Psoas muscle (tissue), 8 donors: ENCODE measurements around the gene FOXI1. TPM values are rescaled to one million over a fixed set of nuclear protein-coding genes. Genes with fewer than 3 reads are reported as not detected.

Experiments used
- ATAC-seq, 4 donors: fragments of 200-7000 bp; cut with Tn5 transposase; one replicate each; pipeline ENCODE4 v1.9.1; 2020; ENCODE audit warnings: moderate library complexity in 3 of 4, mild to moderate bottlenecking in 2 of 4
- DNase-seq, 2 donors: peaks; one replicate each; pipeline ENCODE4 v3.0.0-alpha.2; 2020
- H3K27ac ChIP-seq: fragments of 200-600 bp; one replicate; pipeline ENCODE4 v1.8.0; 2022
- H3K27me3 ChIP-seq, 3 donors: fragments of 200-600 bp in 1 of 3; one replicate each; pipeline versions ENCODE4 v1.6.1 to v1.8.0; 2013 to 2022; ENCODE audit warnings: low read length in 2 of 3, mild to moderate bottlenecking in 2 of 3, moderate library complexity in 1 of 3; ENCODE audit not compliant: insufficient read depth in 3 of 3
- H3K36me3 ChIP-seq, 2 donors: fragments of 200-600 bp in 1 of 2; one replicate each; pipeline versions ENCODE4 v1.6.1 to v1.8.0; 2013 to 2022; ENCODE audit warnings: low read depth in 1 of 2, mild to moderate bottlenecking in 1 of 2, moderate library complexity in 1 of 2; ENCODE audit not compliant: insufficient read depth in 1 of 2
- H3K4me1 ChIP-seq: fragments of 200-600 bp; one replicate; pipeline ENCODE4 v1.8.0; 2022
- H3K4me3 ChIP-seq: fragments of 200-600 bp; one replicate; pipeline ENCODE4 v1.8.0; 2022; ENCODE audit warnings: mild to moderate bottlenecking
- H3K9me3 ChIP-seq: fragments of 200-600 bp; one replicate; pipeline ENCODE4 v1.8.0; 2022
- WGBS, 3 donors: extraction: QIAGEN DNeasy Blood & Tissue Kit; methylation state at CpG; one replicate each; pipeline versions ENCODE4 v1.1.6 to v1.1.7; 2013; 5-methylcytosine and 5-hydroxymethylcytosine counted together
- intact Hi-C, 2 donors: fragments of 100-400 bp; cut with DNase I; formaldehyde crosslinking; loops; one replicate each; pipeline versions ENCODE4 v1.11.0 to v1.14.2; 2022
- polyA plus RNA-seq, 3 donors: library from polyadenylated mRNA; stranded (reverse); fragments of 200-250 nt; gene quantifications; one replicate each; pipeline ENCODE4 v1.2.3, GENCODE V29; 2013
- total RNA-seq, 4 donors: library from RNA; stranded (reverse); fragmentation: NEBNext Ultra II Directional in 2 of 4; extraction: Animal tissue kit (Norgen Biotek cat#: 25700) in 2 of 4; gene quantifications; one replicate each; pipeline versions ENCODE4 v1.2.1 to v1.2.4, GENCODE V29; 2021 to 2023
- TF ChIP-seq, protein P1 (sequence below): fragments of 200-600 bp; IDR thresholded peaks from one replicate; pipeline ENCODE4 v1.8.0; 2022; ENCODE audit warnings: antibody characterized with exemption
- donor health status: healthy with polysubstance abuse.
- donor health status: DM: no; HTN: no; CAD: no; lungs with moderate emphysema.
- donor health status: Bipolar disorder and iron deficiency.
- donor health status: healthy.
- donor health status: DM: yes; HTN: yes; CAD: no.
- donor health status: DM: no; HTN: no; CAD: no.
- donor health status: DM: no; HTN: no; CAD: no.
- donor health status: DM: yes; HTN: yes; CAD: no.

FOXI1 gene
- total and polyA plus RNA-seq, 7 donors = not detected

GRCh38 chr5:170104710-170105109 is 987 bp upstream of the FOXI1 start:
- TF ChIP-seq, protein P1, sequence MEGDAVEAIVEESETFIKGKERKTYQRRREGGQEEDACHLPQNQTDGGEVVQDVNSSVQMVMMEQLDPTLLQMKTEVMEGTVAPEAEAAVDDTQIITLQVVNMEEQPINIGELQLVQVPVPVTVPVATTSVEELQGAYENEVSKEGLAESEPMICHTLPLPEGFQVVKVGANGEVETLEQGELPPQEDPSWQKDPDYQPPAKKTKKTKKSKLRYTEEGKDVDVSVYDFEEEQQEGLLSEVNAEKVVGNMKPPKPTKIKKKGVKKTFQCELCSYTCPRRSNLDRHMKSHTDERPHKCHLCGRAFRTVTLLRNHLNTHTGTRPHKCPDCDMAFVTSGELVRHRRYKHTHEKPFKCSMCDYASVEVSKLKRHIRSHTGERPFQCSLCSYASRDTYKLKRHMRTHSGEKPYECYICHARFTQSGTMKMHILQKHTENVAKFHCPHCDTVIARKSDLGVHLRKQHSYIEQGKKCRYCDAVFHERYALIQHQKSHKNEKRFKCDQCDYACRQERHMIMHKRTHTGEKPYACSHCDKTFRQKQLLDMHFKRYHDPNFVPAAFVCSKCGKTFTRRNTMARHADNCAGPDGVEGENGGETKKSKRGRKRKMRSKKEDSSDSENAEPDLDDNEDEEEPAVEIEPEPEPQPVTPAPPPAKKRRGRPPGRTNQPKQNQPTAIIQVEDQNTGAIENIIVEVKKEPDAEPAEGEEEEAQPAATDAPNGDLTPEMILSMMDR = no peak
- DNase-seq (no peak), ATAC-seq (no peak)
- no peaks in the 10 kb centered on the region for H3K4me1 ChIP-seq
- no peak overlapping the region for H3K4me3 ChIP-seq
- no peak overlapping the region for H3K27ac ChIP-seq
- H3K36me3 ChIP-seq = no peaks in the 10 kb centered on the region
- WGBS, 3 donors = 91 to 94% (median 94%) methylated on average over 25 to 26 of the region's 26 CpGs
- intact Hi-C loops = no loop called here
- H3K9me3 ChIP-seq = no peaks in the 10 kb centered on the region
- H3K27me3 ChIP-seq = no peaks in the 10 kb centered on the region

GRCh38 chr5:170107674-170108073 is 2.0 kb downstream of the FOXI1 start:
- no peaks in the 10 kb centered on the region for H3K36me3 ChIP-seq
- DNase-seq (no peak), ATAC-seq (no peak)
- intact Hi-C loops = no loop called here
- no peaks in the 10 kb centered on the region for H3K9me3 ChIP-seq
- no peak overlapping the region for H3K27ac ChIP-seq
- H3K4me1 ChIP-seq = no peaks in the 10 kb centered on the region
- H3K27me3 ChIP-seq = no peaks in the 10 kb centered on the region
- no peak overlapping the region for H3K4me3 ChIP-seq
- TF ChIP-seq, protein P1 = no peak
- 34 to 55% (median 36%) methylated on average over 2 of the region's 2 CpGs for WGBS, 3 donors

DNA sequence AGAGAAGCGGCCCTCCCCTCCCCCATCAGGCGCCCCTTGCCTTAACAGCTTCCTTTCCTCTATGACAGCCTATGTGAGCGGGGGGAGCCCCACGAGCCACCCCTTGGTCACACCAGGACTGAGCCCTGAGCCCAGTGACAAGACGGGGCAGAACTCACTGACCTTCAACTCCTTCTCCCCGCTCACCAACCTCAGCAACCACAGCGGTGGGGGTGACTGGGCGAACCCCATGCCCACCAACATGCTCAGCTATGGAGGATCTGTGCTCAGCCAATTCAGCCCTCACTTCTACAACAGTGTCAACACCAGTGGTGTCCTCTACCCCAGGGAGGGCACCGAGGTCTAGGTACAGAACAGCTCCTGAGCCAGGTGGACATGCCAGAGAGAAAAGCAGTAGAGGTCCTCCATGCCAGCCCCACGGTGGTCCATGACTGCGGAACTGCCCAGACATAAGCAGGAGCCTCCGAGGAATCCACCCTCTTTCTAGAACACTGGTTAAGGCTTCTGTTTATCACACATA is 2.6 kb downstream of the FOXI1 start:
- no peak for ATAC-seq
- no peaks in the 10 kb centered on the region for H3K27me3 ChIP-seq
- no peaks in the 10 kb centered on the region for H3K36me3 ChIP-seq
- H3K4me3 ChIP-seq = no peak overlapping the region
- 82 to 88% (median 83%) methylated on average over 12 of the region's 12 CpGs for WGBS, 3 donors
- H3K27ac ChIP-seq = no peak overlapping the region
- no peaks in the 10 kb centered on the region for H3K9me3 ChIP-seq
- no peak for DNase-seq
- no peaks in the 10 kb centered on the region for H3K4me1 ChIP-seq
- intact Hi-C loops = no loop called here
- TF ChIP-seq, protein P1 = no peak

DNA sequence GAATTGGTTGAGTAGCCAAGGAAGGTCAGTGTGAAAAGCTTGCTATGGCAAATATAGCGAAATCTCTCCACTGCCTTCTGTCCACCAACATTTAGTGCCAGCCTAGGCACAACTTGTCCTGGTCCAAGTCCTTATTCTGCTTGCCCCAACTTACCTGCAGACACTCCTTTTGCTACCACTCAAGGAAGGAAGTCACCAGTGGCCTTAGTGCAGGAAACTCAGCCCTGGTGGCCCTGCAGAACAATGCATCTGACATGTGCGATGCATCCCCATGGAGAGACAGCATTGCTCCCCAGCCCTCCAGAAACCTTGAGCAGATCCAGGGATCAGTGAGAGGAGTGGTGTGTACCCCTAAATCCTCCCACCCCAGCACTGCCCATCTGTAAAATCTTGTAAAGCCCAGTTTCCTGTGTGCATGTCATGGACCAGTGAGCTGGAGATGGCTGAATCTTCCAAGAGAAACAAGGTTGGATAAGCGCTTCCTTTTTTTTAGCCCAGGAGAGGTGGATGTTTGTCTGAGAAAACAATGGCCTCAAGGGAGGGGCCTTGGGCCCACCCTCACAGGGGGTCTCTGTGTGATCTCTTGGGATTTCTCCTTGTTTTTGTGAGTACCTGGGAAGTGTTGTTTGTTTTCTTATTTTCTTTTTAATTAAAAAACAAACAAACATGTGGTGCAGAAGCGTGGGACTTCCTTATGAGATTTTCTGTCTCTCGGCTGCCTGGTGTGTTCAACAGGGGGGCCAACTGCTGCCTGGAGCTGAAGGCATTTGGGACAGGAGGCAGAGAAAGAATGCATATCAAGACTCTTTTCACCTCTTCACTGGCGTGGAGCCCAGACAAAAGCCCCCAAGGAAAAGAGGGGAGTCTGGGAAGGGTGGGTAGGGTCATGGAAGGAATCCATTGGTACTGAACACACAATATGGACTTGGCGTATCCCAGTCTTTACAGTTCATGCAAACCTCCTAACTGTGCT is 3.6 kb downstream of the FOXI1 start:
- no peaks in the 10 kb centered on the region for H3K9me3 ChIP-seq
- H3K27me3 ChIP-seq = no peaks in the 10 kb centered on the region
- TF ChIP-seq, protein P1 = no peak
- no peak overlapping the region for H3K4me3 ChIP-seq
- intact Hi-C loops = loop anchor here in 1 of 2 donors (5.0 kb wide), 1 partner anchor 308 kb away; no protein-coding TSS in a partner anchor
- H3K36me3 ChIP-seq = no peaks in the 10 kb centered on the region
- no peak overlapping the region for H3K27ac ChIP-seq
- 58 to 61% (median 60%) methylated on average over 7 of the region's 7 CpGs for whole genome bisulfite sequencing, 3 donors
- H3K4me1 ChIP-seq = no peaks in the 10 kb centered on the region
- no peak for DNase-seq
- no peak for ATAC-seq
